OCI-LY1 (cell line): ENCODE results near the gene PSKH1.
"Not testable (repeated sequence)": the region's sequence is repeated elsewhere in the genome, so short reads cannot be mapped to it uniquely, and the experiment has no call there.

Experiments used
- H2AFZ ChIP-seq: fragments of 200-600 bp; sonication (generic), shearing (Covaris generic); 2 replicates; pipeline ENCODE4 v1.6.0; 2014; ENCODE audit warnings: antibody characterized with exemption, mild to moderate bottlenecking, low read length
- H3F3A ChIP-seq: fragments of 200-600 bp; sonication (generic), shearing (Covaris generic); 2 replicates; pipeline ENCODE4 v1.6.0; 2014; ENCODE audit warnings: mild to moderate bottlenecking, antibody characterized with exemption, low read length, moderate library complexity; ENCODE audit not compliant: insufficient read depth
- H3K27ac ChIP-seq: fragments of 200-600 bp; sonication (generic); 2 replicates; pipeline ENCODE4 v1.5.1; 2014; ENCODE audit warnings: low read length, mixed run types, mild to moderate bottlenecking, low read depth; ENCODE audit not compliant: poor library complexity, severe bottlenecking
- H3K27me3 ChIP-seq: fragments of 200-600 bp; sonication (generic); 2 replicates; pipeline ENCODE4 v1.6.0; 2014; ENCODE audit warnings: antibody characterized with exemption, mild to moderate bottlenecking, low read length, moderate library complexity; ENCODE audit not compliant: insufficient read depth
- H3K36me3 ChIP-seq: fragments of 200-600 bp; sonication (generic); 2 replicates; pipeline ENCODE4 v1.6.1; 2014; ENCODE audit warnings: mild to moderate bottlenecking, antibody characterized with exemption, low read length, moderate library complexity, mixed read lengths; ENCODE audit not compliant: insufficient read depth
- H3K4me1 ChIP-seq: fragments of 200-600 bp; sonication (generic); 2 replicates; pipeline ENCODE4 v1.5.1; 2014; ENCODE audit warnings: mild to moderate bottlenecking, low read length, moderate library complexity; ENCODE audit not compliant: insufficient read depth, severe bottlenecking
- H3K4me2 ChIP-seq: fragments of 200-600 bp; sonication (generic), shearing (Covaris generic); 2 replicates; pipeline ENCODE4 v1.6.1; 2014; ENCODE audit warnings: low read length
- H3K4me3 ChIP-seq: fragments of 200-600 bp; sonication (generic); 2 replicates; pipeline ENCODE4 v1.5.1; 2014; ENCODE audit warnings: low read length, low read depth, mild to moderate bottlenecking, mixed read lengths; ENCODE audit not compliant: poor library complexity, severe bottlenecking
- H3K79me2 ChIP-seq: fragments of 200-600 bp; shearing (Covaris generic); 2 replicates; pipeline ENCODE4 v1.6.1; 2016; ENCODE audit warnings: mixed run types, low read length, mixed read lengths; ENCODE audit not compliant: insufficient read depth
- H3K9ac ChIP-seq: fragments of 200-600 bp; sonication (generic), shearing (Covaris generic); 2 replicates; pipeline ENCODE4 v1.6.1; 2014; ENCODE audit warnings: mild to moderate bottlenecking, low read length, mixed read lengths
- H3K9me2 ChIP-seq: fragments of 200-600 bp; sonication (generic), shearing (Covaris generic); 2 replicates; pipeline ENCODE4 v1.6.1; 2014; ENCODE audit warnings: low read depth, mild to moderate bottlenecking, low read length, mixed read lengths
- H3K9me3 ChIP-seq: fragments of 200-600 bp; shearing (Covaris generic); 2 replicates; pipeline ENCODE4 v1.6.1; 2014; ENCODE audit warnings: low read length, mixed read lengths
- H4K20me1 ChIP-seq: fragments of 200-600 bp; sonication (generic), shearing (Covaris generic); 2 replicates; pipeline ENCODE4 v1.6.0; 2016; ENCODE audit warnings: mild to moderate bottlenecking, low read length; ENCODE audit not compliant: insufficient read depth
- CTCF ChIP-seq: fragments of 200-600 bp; sonication (generic), shearing (Covaris generic); IDR thresholded peaks from 2 replicates; pipeline ENCODE4 v1.5.1; 2017; ENCODE audit warnings: mild to moderate bottlenecking, antibody characterized with exemption, low read length, moderate library complexity, mixed read lengths
- EZH2 ChIP-seq: fragments of 200-600 bp; sonication (generic), shearing (Covaris generic); IDR thresholded peaks from 2 replicates; pipeline ENCODE4 v1.8.0; 2017; ENCODE audit warnings: borderline replicate concordance, mixed run types, mild to moderate bottlenecking, antibody characterized with exemption, low read length, moderate library complexity, mixed read lengths

Gene PSKH1

DNA sequence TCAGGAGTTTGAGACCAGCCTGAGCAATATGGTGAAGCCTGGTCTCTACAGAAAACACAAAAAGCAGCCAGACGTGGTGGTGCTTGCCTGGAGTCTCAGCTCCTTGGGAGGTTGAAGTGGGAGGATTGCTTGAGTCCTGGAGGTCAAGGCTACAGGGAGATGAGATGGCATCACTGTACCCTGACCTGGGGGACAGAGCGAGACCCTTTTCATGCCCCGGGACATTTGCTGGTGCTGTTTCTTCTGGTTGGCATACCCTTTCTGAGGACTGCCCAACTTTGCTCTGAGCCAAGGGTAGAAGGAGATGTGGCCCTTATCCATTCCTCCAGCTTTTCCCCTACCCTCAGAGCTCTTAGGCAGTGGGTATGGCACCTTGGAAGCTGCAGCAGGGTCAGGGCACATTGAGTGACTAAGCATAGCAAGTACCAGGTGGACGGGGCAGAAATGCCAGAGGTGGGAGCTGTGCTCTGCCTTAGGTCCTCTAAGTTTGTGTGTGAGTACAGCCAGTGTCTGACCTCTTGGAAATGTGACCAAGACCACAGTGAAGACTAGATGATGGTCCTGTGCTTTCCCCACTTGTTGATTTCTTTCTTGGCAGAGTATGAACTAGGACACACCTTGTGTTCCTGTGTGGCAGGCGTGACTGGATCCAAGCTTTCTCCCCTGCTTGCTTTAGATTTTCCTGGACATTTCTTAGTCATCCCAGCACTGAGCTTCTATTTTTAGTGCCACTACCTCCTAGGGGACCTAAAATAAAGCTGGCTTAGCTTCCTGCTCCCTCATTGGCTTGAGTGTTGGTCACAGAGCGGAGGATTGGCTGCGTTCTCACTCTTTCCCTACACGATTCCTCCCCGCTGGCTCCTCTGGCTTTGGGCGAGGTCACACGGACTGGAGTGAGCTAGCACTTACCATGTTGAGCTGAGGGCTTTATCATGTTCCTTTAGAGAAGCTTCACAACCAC is 30.2 kb upstream of the PSKH1 start:
- Histone ChIP-seq H3K79me2 (peaks cover 42% of the 10 kb centered on the region), H3K4me1 (no peaks in the 10 kb centered on the region), H3K4me2 (no peak overlapping the region), H4K20me1 (no peaks in the 10 kb centered on the region), H3F3A (no peaks in the 10 kb centered on the region), H3K9me2 (no peaks in the 10 kb centered on the region), H2AFZ (no peak overlapping the region), H3K27ac (no peak overlapping the region), H3K9ac (no peak overlapping the region), H3K4me3 (no peak overlapping the region), H3K36me3 (peaks cover 62% of the 10 kb centered on the region), H3K9me3 (no peaks in the 10 kb centered on the region), H3K27me3 (no peaks in the 10 kb centered on the region)
- TF ChIP-seq EZH2 (no peak), CTCF (no peak)

- not testable (repeated sequence) for H3K9me2 ChIP-seq, H3K4me2 ChIP-seq, H3K27me3 ChIP-seq, H3F3A ChIP-seq, H3K4me3 ChIP-seq, H3K9ac ChIP-seq, H3K4me1 ChIP-seq, H2AFZ ChIP-seq, H4K20me1 ChIP-seq, H3K27ac ChIP-seq, H3K9me3 ChIP-seq
- Histone ChIP-seq H3K36me3 (peaks cover 73% of the 10 kb centered on the region), H3K79me2 (peaks cover 31% of the 10 kb centered on the region)
Measured at GRCh38 chr16:67864044-67864443, 29.0 kb upstream of the PSKH1 start.

DNA sequence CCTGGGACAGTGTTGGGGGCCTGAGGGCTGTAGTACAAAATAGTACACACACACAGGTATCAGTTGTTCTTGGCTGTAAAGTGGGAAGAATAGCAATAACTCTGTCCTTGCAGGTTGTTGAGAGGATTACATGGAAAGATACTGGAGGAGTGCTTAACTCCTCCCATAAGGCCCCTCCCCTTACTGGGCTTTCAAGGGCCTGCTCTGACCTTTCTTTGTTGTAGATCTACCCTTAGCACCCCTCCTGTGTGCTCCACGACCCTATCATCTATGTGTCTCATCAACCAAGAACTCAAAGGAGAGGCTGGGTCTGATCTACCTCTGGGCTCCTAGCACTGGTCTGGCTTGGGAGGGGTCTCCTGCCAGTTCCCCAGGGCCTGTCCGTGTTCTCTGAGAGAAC is 28.5 kb upstream of the PSKH1 start:
- H3K9me2 ChIP-seq = no peaks in the 10 kb centered on the region
- no peak for TF ChIP-seq EZH2
- TF ChIP-seq CTCF = no peak
- peaks cover 29% of the 10 kb centered on the region for H3K79me2 ChIP-seq
- no peaks in the 10 kb centered on the region for H3K4me1 ChIP-seq
- no peaks in the 10 kb centered on the region for H3F3A ChIP-seq
- peaks cover 73% of the 10 kb centered on the region for H3K36me3 ChIP-seq
- H2AFZ ChIP-seq = no peak overlapping the region
- H3K4me3 ChIP-seq = no peak overlapping the region
- no peak overlapping the region for H3K27ac ChIP-seq
- H3K9ac ChIP-seq = no peak overlapping the region
- H3K4me2 ChIP-seq = no peak overlapping the region
- H4K20me1 ChIP-seq = no peaks in the 10 kb centered on the region
- H3K27me3 ChIP-seq = no peaks in the 10 kb centered on the region
- H3K9me3 ChIP-seq = no peaks in the 10 kb centered on the region

DNA sequence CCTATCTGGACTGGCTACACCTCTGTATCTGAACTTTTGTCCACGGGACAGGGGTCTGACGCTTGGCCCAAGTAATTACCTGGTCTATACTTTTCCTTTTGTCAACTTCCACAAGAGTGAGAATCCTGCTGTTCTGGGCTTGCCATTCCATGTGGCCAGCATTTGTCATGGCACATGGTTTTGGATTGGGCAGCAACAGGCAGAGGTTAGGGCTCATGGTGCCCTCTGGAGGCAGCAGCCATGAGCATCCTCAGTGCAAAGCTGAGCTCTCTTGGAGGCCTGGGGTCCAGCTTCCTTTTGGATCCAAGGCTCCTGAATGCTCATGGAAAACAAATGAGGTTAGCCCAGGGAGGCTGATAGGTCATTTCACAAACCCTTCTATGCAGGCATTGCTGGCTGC is 27.7 kb upstream of the PSKH1 start:
- Histone ChIP-seq H4K20me1 (no peaks in the 10 kb centered on the region), H3K36me3 (peaks cover 76% of the 10 kb centered on the region), H3K4me3 (no peak overlapping the region)

More for the DNA sequence above, 27.7 kb upstream of the PSKH1 start:
- Histone ChIP-seq H3K9ac (no peak overlapping the region), H3K27me3 (no peaks in the 10 kb centered on the region), H2AFZ (no peak overlapping the region), H3K9me2 (no peaks in the 10 kb centered on the region), H3F3A (no peaks in the 10 kb centered on the region), H3K79me2 (peaks cover 29% of the 10 kb centered on the region), H3K4me2 (no peak overlapping the region), H3K4me1 (no peaks in the 10 kb centered on the region), H3K27ac (no peak overlapping the region), H3K9me3 (no peaks in the 10 kb centered on the region)
- TF ChIP-seq EZH2 (no peak), CTCF (peak; percentile 47; the same call in 1 of the 2 replicates)
